ENCODE measurements around the gene TEKT4.
"Not testable (repeated sequence)": the region's sequence is repeated elsewhere in the genome, so short reads cannot be mapped to it uniquely, and the experiment has no call there.

TEKT4 gene

DNA sequence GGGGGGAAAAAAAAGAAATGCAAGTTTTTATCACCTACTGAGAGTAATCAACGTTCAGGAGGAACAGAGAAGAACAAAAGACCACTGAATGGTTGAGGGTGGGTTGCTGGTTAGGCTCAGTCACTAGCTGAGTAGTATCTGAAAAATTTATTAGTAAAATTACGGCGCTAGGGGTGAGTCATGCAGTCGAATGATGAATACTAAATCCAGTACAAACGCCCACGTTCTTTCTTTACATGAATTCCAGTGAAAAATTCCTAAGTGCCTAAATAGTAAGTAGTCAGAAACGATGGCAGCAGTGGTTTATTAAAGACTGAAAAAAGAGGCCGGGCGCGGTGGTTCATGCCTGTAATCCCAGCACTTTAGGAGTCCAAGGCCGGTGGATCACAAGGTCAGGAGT, 52.0 kb downstream of the TEKT4 start:
- H3K4me3 ChIP-seq (ENCODE audit: low read length) = no peak overlapping the region
- no peak for TF ChIP-seq ZNF274 (IDR thresholded peaks at IDR 0.05; ENCODE audit: low read depth, low read length)

DNA sequence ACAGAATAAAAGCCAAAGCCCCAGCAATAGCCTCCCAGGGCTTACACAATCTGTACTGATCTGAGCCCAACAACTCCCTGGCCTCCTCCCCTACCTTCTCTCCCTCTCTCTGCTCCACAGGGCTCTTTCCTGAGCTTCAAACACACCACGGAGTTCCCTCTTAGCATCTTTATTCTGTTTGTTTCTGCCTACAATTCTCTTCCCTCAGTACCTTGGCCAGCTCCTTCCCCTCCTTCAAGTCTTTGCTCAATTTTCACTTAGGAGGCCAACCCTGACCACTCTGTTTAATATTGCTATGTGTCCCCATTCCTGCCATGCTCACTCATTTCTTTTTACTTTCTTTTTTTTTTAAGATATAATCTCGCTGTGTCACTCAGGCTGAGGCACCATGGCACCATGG, 53.8 kb downstream of the TEKT4 start:
- H3K4me3 ChIP-seq (ENCODE audit: low read length) = not testable (repeated sequence)
